Measurements from ENCODE around the gene EXOC6B. TPM values are rescaled to one million over a fixed set of nuclear protein-coding genes. Genes with fewer than 3 reads are reported as not detected.

The EXOC6B gene
- total RNA-seq, 2 donors from 2014 or later = 21.3 to 28.8 TPM

GRCh38 chr2:72793798-72794440, 31.9 kb downstream of the EXOC6B start:
- no peak for TF ChIP-seq CTCF (IDR thresholded peaks at IDR 0.05)
- DNase-seq = no peak
- Histone ChIP-seq H3K4me3 (no peak overlapping the region), H3K9me3 (no peaks in the 10 kb centered on the region), H3K27me3 (no peaks in the 10 kb centered on the region), H3K9ac (ENCODE audit: low read depth in 2 of 2, low read length in 2 of 2) (no peak overlapping the region), H3K4me1 (no peaks in the 10 kb centered on the region), H3K27ac (no peak overlapping the region), H3K36me3 (no peaks in the 10 kb centered on the region)
- intact Hi-C loops (cut with DNase I) = no loop called here

- DNase-seq = no peak
- Histone ChIP-seq H3K27me3 (no peaks in the 10 kb centered on the region), H3K9ac (ENCODE audit: low read depth in 2 of 2, low read length in 2 of 2) (no peak overlapping the region), H3K4me1 (no peaks in the 10 kb centered on the region), H3K36me3 (no peaks in the 10 kb centered on the region), H3K27ac (no peak overlapping the region), H3K4me3 (no peak overlapping the region), H3K9me3 (no peaks in the 10 kb centered on the region)
- intact Hi-C loops (cut with DNase I) = no loop called here
- no peak for TF ChIP-seq CTCF (IDR thresholded peaks at IDR 0.05)
Observed at GRCh38 chr2:72789241-72789640, 36.6 kb downstream of the EXOC6B start.

- intact Hi-C loops (cut with DNase I) = no loop called here
Observed at GRCh38 chr2:72788756-72789155, 37.1 kb downstream of the EXOC6B start.

GRCh38 chr2:72785517-72785916, 40.3 kb downstream of the EXOC6B start:
- Histone ChIP-seq H3K27ac (no peak overlapping the region), H3K9me3 (no peaks in the 10 kb centered on the region), H3K4me1 (no peaks in the 10 kb centered on the region), H3K36me3 (no peaks in the 10 kb centered on the region), H3K27me3 (no peaks in the 10 kb centered on the region), H3K9ac (ENCODE audit: low read depth in 2 of 2, low read length in 2 of 2) (no peak overlapping the region), H3K4me3 (no peak overlapping the region)
- intact Hi-C loops (cut with DNase I) = no loop called here
- TF ChIP-seq CTCF (IDR thresholded peaks at IDR 0.05) = no peak
- no peak for DNase-seq

More at GRCh38 chr2:72788756-72789155, 37.1 kb downstream of the EXOC6B start:
- no peak for TF ChIP-seq CTCF (IDR thresholded peaks at IDR 0.05)
- Histone ChIP-seq H3K36me3 (no peaks in the 10 kb centered on the region), H3K9ac (ENCODE audit: low read depth in 2 of 2, low read length in 2 of 2) (no peak overlapping the region), H3K4me1 (no peaks in the 10 kb centered on the region), H3K9me3 (no peaks in the 10 kb centered on the region), H3K27me3 (no peaks in the 10 kb centered on the region), H3K27ac (no peak overlapping the region), H3K4me3 (no peak overlapping the region)
- DNase-seq = no peak

GRCh38 chr2:72782520-72782919, 43.3 kb downstream of the EXOC6B start:
- no peak for DNase-seq
- no peak for TF ChIP-seq CTCF (IDR thresholded peaks at IDR 0.05)
- Histone ChIP-seq H3K9me3 (no peaks in the 10 kb centered on the region), H3K27ac (no peak overlapping the region), H3K9ac (ENCODE audit: low read depth in 2 of 2, low read length in 2 of 2) (no peak overlapping the region), H3K36me3 (no peaks in the 10 kb centered on the region), H3K27me3 (no peaks in the 10 kb centered on the region), H3K4me1 (no peaks in the 10 kb centered on the region), H3K4me3 (no peak overlapping the region)
- intact Hi-C loops (cut with DNase I) = no loop called here
